ENCODE data around the gene EEF1A2.

DNA sequence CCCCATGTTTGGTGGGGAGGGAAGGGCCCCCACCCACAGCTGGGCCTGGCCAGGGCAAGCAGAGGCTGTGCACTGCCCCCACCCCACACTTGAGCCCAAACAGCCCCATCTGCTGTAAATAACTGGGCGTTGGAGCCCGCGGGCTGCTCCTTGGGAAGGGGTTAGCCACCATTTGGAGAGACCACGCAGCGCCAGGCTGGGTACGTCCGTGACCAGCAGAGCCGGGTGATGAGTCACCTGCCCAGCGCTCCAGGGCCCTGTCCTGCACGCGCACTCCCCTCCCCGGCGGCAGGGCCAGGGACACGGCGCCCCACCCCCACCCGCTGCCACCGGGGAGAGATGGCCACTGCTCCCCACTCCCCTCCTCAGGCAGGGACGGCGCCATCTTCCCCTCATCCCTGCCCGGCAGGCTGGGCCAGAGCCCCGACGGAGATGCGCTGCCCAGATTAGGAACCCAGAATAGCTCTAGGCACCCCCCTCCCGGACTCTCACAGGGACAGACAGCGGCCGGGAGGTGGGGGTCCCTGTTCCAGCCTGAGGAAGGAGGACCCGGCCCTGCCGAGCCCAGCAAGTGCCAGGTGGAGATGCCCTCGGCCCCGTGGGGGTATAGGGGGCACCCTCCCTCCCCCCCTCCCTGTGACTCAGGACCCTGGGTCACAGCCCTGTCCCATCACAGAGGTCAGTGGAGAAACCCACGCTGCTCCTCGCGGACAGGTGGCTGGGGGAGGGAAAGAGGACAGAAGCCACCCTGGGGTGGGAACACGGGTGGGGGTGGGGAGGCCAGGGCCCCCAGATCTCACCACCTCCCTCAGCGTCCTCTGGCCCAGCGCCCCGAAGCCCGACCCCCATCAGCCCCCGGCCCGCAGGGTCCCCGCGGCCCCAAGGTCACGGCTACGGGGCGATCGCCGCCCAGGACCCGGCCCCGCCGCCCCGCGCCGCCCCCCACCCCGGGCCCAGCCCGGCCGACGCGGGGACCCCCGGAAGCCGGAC, 642 bp downstream of the EEF1A2 start:
- no peak for TF ChIP-seq EP300 (IDR thresholded peaks at IDR 0.05; ENCODE audit: borderline replicate concordance)
- no peak for TF ChIP-seq FOXM1 (IDR thresholded peaks at IDR 0.05; ENCODE audit: borderline replicate concordance, low read depth)
- no peak for TF ChIP-seq TAF1 (IDR thresholded peaks at IDR 0.05; ENCODE audit: low read depth)
- TF ChIP-seq, protein P1, sequence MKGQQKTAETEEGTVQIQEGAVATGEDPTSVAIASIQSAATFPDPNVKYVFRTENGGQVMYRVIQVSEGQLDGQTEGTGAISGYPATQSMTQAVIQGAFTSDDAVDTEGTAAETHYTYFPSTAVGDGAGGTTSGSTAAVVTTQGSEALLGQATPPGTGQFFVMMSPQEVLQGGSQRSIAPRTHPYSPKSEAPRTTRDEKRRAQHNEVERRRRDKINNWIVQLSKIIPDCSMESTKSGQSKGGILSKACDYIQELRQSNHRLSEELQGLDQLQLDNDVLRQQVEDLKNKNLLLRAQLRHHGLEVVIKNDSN (IDR thresholded peaks at IDR 0.05), result no peak
- TF ChIP-seq CREB1 (IDR thresholded peaks at IDR 0.05; ENCODE audit: low read depth), result no peak
- no peak for TF ChIP-seq NFIC (IDR thresholded peaks at IDR 0.05)
- TF ChIP-seq EGR1 (IDR thresholded peaks at IDR 0.05), result no peak
- no peak for TF ChIP-seq YY1 (IDR thresholded peaks at IDR 0.05; ENCODE audit: low read depth)
- TF ChIP-seq, protein P2, sequence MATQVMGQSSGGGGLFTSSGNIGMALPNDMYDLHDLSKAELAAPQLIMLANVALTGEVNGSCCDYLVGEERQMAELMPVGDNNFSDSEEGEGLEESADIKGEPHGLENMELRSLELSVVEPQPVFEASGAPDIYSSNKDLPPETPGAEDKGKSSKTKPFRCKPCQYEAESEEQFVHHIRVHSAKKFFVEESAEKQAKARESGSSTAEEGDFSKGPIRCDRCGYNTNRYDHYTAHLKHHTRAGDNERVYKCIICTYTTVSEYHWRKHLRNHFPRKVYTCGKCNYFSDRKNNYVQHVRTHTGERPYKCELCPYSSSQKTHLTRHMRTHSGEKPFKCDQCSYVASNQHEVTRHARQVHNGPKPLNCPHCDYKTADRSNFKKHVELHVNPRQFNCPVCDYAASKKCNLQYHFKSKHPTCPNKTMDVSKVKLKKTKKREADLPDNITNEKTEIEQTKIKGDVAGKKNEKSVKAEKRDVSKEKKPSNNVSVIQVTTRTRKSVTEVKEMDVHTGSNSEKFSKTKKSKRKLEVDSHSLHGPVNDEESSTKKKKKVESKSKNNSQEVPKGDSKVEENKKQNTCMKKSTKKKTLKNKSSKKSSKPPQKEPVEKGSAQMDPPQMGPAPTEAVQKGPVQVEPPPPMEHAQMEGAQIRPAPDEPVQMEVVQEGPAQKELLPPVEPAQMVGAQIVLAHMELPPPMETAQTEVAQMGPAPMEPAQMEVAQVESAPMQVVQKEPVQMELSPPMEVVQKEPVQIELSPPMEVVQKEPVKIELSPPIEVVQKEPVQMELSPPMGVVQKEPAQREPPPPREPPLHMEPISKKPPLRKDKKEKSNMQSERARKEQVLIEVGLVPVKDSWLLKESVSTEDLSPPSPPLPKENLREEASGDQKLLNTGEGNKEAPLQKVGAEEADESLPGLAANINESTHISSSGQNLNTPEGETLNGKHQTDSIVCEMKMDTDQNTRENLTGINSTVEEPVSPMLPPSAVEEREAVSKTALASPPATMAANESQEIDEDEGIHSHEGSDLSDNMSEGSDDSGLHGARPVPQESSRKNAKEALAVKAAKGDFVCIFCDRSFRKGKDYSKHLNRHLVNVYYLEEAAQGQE (IDR thresholded peaks at IDR 0.05; ENCODE audit: low read depth), result no peak
- TF ChIP-seq RAD21 (IDR thresholded peaks at IDR 0.05; ENCODE audit: low read depth), result no peak
- TF ChIP-seq TEAD4 (IDR thresholded peaks at IDR 0.05), result no peak
